Fibroblast of pulmonary artery (primary cell): Measurements from ENCODE around the gene IL26.

Source experiments
- DNase-seq: peaks from one replicate; pipeline ENCODE4 v3.0.0-alpha.2; 2010; ENCODE audit warnings: low read depth
- H3K4me3 ChIP-seq: replicated peaks from 2 replicates; pipeline ENCODE4 v1.5.1; 2011; ENCODE audit warnings: low read depth, mild to moderate bottlenecking, control low read depth, low read length, moderate library complexity
- TF ChIP-seq, protein P1 (sequence below): IDR thresholded peaks from 2 replicates; pipeline ENCODE4 v1.5.1; 2011; ENCODE audit warnings: mild to moderate bottlenecking, control low read depth, low read length, inconsistent platforms; ENCODE audit errors: missing control alignments

Gene IL26

DNA sequence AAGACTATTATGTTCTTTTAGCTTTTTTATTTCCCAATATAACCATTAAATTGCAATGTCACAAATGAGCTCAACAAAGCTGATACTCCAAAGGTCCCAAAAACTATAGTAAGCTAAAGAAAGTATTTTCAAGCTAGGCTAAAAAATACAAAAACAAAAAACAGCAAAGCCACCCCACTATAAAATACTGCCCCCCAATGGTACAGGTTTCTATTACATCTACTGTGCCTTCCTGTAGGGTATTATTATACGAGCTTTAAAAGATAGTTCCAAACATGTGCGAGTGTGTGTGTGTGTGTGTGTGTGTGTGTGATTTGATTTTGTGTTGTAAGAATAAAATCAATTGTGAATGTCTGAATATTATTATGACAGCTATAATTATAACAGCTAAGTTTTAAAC lies 67.2 kb downstream of the IL26 start:
- peak; percentile 4 for DNase-seq
- no peak overlapping the region for H3K4me3 ChIP-seq
- TF ChIP-seq, protein P1, sequence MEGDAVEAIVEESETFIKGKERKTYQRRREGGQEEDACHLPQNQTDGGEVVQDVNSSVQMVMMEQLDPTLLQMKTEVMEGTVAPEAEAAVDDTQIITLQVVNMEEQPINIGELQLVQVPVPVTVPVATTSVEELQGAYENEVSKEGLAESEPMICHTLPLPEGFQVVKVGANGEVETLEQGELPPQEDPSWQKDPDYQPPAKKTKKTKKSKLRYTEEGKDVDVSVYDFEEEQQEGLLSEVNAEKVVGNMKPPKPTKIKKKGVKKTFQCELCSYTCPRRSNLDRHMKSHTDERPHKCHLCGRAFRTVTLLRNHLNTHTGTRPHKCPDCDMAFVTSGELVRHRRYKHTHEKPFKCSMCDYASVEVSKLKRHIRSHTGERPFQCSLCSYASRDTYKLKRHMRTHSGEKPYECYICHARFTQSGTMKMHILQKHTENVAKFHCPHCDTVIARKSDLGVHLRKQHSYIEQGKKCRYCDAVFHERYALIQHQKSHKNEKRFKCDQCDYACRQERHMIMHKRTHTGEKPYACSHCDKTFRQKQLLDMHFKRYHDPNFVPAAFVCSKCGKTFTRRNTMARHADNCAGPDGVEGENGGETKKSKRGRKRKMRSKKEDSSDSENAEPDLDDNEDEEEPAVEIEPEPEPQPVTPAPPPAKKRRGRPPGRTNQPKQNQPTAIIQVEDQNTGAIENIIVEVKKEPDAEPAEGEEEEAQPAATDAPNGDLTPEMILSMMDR, result peak; percentile 27

DNA sequence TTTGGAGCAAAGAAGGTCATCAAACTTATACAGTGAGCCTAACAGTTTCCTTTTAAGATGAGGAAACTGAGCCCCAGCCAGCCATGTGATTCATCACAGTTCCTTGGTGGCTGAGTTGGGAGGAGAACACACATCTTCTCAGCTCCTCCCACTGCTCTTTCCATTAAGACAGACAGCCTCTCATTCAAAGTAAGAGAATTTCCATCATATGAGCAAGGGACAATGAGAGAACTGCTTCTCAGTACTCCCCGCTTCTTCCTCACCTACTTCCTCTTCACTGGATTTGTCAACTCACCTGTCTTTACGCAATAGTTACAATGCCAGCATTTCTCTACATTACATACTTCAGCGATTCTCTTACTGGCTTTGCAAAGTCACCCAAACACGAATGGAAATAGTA lies 68.2 kb downstream of the IL26 start:
- TF ChIP-seq, protein P1, result no peak
- no peak overlapping the region for H3K4me3 ChIP-seq
- no peak for DNase-seq

DNA sequence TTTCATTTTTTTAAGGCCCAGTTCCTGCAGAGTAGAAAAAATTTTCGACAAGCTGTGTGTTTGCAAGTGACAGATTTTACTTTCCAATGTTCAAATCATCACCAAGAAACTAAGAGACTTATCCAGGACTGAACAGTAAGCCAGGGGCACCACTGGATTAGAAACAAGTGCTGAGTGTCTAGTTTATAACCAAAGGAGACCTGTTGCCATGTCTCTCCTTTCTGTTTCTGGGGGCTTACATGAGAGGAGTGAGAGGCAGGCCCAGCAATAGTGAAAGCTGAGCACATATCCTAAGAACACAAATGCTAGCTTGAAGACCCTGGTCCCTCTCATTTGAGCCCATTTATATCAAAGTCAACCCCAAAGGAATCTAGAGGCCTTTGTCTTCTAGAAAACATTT lies 69.0 kb downstream of the IL26 start:
- TF ChIP-seq, protein P1, result no peak
- H3K4me3 ChIP-seq, result no peak overlapping the region
- no peak for DNase-seq

DNA sequence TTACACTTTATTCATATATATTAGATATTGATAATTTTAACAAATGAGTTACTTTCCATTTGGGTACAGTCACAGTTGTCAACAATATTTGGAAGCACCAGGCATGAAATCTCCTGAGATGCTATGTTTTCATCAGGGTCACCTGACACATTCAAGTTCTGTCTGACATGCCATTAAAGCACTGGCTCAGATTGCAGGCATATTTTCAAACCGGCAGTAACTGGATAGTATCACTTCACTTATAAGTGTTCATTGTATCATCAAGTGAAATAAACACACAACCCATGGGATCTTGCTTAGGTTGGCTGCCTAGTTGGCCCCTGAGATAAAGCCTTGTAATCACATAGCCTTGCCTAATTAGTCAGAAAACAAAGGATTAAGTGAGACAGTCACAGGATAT lies 70.8 kb downstream of the IL26 start:
- TF ChIP-seq, protein P1, result no peak
- H3K4me3 ChIP-seq, result no peak overlapping the region
- no peak for DNase-seq
